Right atrium auricular region (tissue), 2 donors: ENCODE results near the gene B3GNT7. TPM values are rescaled to one million over a fixed set of nuclear protein-coding genes. Genes with fewer than 3 reads are reported as not detected.

Experiments
- DNase-seq: peaks from one replicate; pipeline ENCODE4 v3.0.0-alpha.2; 2019; ENCODE audit warnings: low spot score
- H3K27ac ChIP-seq, 2 donors: fragments of 200-600 bp; sonication (generic); 1 replicate in 1 of 2; 2 replicates in 1 of 2; pipeline ENCODE4 v1.5.1; 2016 to 2019
- H3K27me3 ChIP-seq, 2 donors: fragments of 200-600 bp; sonication (generic); one replicate each; pipeline versions ENCODE4 v1.5.1 to v1.6.0; 2017 to 2019
- H3K36me3 ChIP-seq: fragments of 200-600 bp; sonication (generic); one replicate; pipeline ENCODE4 v1.5.1; 2016
- H3K4me1 ChIP-seq, 2 donors: fragments of 200-600 bp; sonication (generic); one replicate each; pipeline versions ENCODE4 v1.5.1 to v1.6.0; 2017 to 2019
- H3K4me3 ChIP-seq, 2 donors: fragments of 200-600 bp; sonication (generic); 1 replicate in 1 of 2; 2 replicates in 1 of 2; pipeline ENCODE4 v1.5.1; 2017 to 2019; ENCODE audit warnings: mild to moderate bottlenecking in 1 of 2, moderate library complexity in 1 of 2
- H3K9me3 ChIP-seq, 2 donors: fragments of 200-600 bp; sonication (generic); one replicate each; pipeline ENCODE4 v1.5.1; 2019
- total RNA-seq, 2 donors: library from RNA; depleted of rRNA; stranded (reverse); fragments of >200 nt; gene quantifications; one replicate each; pipeline ENCODE4 v1.1.0, GENCODE V29; 2016
- TF ChIP-seq, protein P1 (sequence below), 2 donors: fragments of 200-600 bp; sonication (generic); IDR thresholded peaks; one replicate each; pipeline ENCODE4 v1.5.1; 2019; ENCODE audit warnings: antibody characterized with exemption in 2 of 2

B3GNT7 gene
- total RNA-seq, 2 donors from 2014 or later = 4.0 to 9.4 TPM

DNA sequence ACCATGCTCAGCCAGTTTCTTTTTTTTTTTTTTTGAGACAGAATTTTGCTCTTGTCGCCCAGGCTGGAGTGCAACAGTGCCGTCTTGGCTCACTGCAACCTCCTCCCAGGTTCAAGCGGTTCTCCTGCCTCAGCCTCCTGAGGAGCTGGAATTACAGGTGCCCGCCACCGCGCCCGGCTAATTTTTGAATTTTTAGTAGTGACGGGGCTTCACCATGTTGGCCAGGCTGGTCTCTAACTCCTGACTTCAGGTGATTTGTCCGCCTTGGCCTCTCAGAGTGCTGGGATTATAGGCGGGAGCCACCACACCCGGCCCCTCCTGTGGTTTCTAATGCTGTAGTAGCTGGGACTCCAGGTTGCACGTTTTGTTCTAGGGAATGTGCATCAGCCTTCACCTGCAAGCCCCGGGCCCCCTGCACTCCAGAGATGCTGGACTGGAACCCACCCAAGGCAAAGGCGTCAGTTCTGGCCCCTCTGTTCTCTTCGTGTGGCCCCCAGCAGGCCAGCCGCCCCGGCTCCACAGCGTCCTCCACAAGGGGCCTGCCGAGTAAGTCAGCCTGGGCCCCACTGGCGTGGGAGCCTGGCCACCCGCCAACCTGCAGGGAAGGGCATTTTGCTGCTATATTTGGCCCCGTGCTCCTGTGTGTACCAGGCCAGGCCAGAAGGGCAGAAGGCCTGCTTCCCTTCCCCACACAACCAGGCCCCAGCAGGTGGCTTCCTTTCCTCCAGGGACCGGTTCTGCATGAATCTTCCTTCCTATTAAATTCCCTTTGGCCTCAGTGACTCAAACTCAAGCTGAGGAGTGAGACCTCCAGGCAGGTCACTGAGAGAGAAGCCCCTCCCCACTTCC is 25.7 kb upstream of the B3GNT7 start:
- no peak overlapping the region for H3K27ac ChIP-seq
- TF ChIP-seq, protein P1, sequence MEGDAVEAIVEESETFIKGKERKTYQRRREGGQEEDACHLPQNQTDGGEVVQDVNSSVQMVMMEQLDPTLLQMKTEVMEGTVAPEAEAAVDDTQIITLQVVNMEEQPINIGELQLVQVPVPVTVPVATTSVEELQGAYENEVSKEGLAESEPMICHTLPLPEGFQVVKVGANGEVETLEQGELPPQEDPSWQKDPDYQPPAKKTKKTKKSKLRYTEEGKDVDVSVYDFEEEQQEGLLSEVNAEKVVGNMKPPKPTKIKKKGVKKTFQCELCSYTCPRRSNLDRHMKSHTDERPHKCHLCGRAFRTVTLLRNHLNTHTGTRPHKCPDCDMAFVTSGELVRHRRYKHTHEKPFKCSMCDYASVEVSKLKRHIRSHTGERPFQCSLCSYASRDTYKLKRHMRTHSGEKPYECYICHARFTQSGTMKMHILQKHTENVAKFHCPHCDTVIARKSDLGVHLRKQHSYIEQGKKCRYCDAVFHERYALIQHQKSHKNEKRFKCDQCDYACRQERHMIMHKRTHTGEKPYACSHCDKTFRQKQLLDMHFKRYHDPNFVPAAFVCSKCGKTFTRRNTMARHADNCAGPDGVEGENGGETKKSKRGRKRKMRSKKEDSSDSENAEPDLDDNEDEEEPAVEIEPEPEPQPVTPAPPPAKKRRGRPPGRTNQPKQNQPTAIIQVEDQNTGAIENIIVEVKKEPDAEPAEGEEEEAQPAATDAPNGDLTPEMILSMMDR (IDR thresholded peaks at IDR 0.05) = no peak

DNA sequence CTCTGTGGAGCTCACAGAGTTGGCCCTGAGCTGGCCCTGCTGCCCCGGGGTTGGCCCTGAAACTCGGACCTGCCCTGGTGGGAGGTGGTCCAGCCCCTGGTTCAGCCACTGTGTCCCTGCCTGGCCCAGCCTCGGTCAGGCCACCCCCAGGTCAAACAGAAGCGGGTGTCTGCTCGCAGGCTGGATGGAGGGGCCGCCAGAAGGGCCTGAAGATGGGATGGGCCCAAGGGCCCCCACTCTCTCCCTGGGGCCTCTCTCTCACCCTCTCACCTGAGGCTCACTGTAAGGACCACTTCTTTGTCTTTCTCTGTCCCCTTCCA is 25.1 kb upstream of the B3GNT7 start:
- H3K4me3 ChIP-seq = no peak overlapping the region
- no peaks in the 10 kb centered on the region for H3K27me3 ChIP-seq
- H3K36me3 ChIP-seq = no peaks in the 10 kb centered on the region
- H3K9me3 ChIP-seq = no peaks in the 10 kb centered on the region
- no peak overlapping the region for H3K27ac ChIP-seq
- H3K4me1 ChIP-seq = peaks cover 0 to 13% of the 10 kb centered on the region in 2 donors
- TF ChIP-seq, protein P1 (IDR thresholded peaks at IDR 0.05) = no peak
- no peak for DNase-seq

More for the DNA sequence above, 25.7 kb upstream of the B3GNT7 start:
- DNase-seq = no peak
- Histone ChIP-seq H3K4me1 (peaks cover 0 to 16% of the 10 kb centered on the region in 2 donors), H3K27me3 (no peaks in the 10 kb centered on the region), H3K4me3 (no peak overlapping the region), H3K36me3 (no peaks in the 10 kb centered on the region), H3K9me3 (no peaks in the 10 kb centered on the region)

DNA sequence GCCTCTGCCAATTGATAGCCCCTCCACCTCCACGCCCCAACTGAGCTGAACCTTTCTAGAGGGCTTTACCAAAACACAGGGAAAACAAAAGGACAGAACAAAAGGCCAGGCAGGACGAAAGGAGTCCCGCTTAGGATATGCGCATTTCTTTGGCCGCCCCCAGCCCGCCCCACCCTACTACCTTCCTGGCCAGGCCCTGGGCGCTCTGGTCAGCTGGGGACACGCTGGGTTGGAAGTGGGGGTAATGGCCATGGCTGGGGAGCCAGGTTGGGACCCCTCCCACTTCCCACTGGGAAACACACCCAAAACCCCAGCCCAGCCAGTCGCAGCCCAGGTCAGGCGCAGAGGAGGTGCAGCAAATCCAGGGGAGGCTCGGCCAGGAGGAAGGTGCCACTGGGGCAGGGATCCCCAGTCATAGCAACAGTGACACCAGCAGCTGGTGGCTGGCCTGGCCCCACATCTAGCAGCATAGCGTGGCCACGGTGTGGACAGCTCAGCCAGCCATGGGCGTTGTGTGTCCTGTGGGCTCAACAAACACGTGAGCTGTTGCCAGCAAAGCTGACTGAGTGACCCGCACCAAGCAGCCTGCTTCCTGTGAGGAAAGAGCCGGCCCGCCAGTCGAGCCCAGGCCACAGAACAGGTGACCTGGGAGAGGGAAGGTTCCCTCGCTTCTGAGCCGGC is 24.6 kb upstream of the B3GNT7 start:
- DNase-seq = no peak
- Histone ChIP-seq H3K4me1 (peaks cover 0 to 13% of the 10 kb centered on the region in 2 donors), H3K27me3 (no peaks in the 10 kb centered on the region), H3K4me3 (no peak overlapping the region), H3K9me3 (no peaks in the 10 kb centered on the region), H3K36me3 (no peaks in the 10 kb centered on the region), H3K27ac (no peak overlapping the region)
- TF ChIP-seq, protein P1 (IDR thresholded peaks at IDR 0.05) = no peak

DNA sequence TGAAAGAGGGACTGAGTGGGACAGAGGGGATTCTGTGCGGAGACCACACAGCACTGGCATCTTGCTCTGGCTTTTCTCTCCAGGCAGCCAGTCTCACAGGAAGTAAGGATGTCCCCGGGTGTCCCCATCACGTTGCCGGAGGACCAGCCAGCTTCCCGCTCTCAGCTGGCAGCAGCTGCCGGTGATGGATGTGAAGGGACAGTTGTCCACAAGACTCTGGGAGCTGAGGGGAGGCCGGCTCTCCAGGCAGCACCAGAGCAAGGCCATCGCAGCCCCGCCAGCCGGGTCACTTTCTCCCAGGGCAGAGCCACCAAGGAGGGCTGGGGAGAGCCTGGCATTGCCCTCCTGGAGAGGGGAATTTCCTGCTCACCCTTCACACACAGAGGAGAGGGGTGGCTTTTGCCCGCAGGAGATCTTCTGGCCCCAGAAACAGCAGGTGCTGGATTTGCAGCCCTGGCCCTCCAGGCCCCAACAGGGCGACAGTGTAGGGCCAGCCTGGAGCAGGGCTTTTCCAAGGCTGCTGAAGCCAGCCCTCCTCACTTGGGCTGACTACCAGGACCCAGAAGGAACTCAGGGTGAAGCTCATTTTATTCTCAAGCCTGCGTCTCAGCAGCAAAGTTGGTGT is 24.0 kb upstream of the B3GNT7 start:
- H3K36me3 ChIP-seq = no peaks in the 10 kb centered on the region
- H3K27me3 ChIP-seq = no peaks in the 10 kb centered on the region
- H3K4me3 ChIP-seq = no peak overlapping the region
- TF ChIP-seq, protein P1 (IDR thresholded peaks at IDR 0.05) = no peak
- no peak for DNase-seq
- peaks cover 0 to 13% of the 10 kb centered on the region in 2 donors for H3K4me1 ChIP-seq
- H3K27ac ChIP-seq = no peak overlapping the region
- H3K9me3 ChIP-seq = no peaks in the 10 kb centered on the region

DNA sequence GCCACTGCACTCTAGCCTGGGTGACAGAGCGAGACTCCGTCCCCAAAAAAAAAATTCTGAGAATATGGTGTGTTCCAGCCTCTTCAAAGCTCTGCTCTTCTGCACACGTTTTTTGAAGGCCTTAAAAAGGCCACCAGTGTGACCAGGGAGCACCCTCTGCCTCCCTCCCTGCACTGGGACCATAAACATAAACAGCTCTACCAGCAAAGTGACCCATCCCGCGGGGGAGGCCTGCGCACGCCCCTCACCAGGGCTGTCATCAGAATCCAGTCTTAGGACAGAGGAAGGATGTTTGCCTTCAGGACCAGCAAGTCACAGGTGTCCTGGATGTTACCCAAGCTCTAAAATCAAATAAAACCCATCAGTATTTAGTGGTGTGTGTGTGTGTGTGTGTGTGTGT is 23.2 kb upstream of the B3GNT7 start:
- TF ChIP-seq, protein P1 (IDR thresholded peaks at IDR 0.05) = no peak
- Histone ChIP-seq H3K27me3 (no peaks in the 10 kb centered on the region), H3K36me3 (no peaks in the 10 kb centered on the region), H3K9me3 (no peaks in the 10 kb centered on the region), H3K4me3 (no peak overlapping the region), H3K4me1 (peaks cover 0 to 13% of the 10 kb centered on the region in 2 donors), H3K27ac (no peak overlapping the region)
- no peak for DNase-seq
